Measurements from ENCODE around the gene HLA-DMB. TPM values are rescaled to one million over a fixed set of nuclear protein-coding genes. Genes with fewer than 3 reads are reported as not detected.
A peak's percentile ranks its signal among the peaks of the same experiment; 100 is the strongest.

Gene HLA-DMB
- total RNA-seq, 1 donor from 2014 or later, result 1.1 TPM

DNA sequence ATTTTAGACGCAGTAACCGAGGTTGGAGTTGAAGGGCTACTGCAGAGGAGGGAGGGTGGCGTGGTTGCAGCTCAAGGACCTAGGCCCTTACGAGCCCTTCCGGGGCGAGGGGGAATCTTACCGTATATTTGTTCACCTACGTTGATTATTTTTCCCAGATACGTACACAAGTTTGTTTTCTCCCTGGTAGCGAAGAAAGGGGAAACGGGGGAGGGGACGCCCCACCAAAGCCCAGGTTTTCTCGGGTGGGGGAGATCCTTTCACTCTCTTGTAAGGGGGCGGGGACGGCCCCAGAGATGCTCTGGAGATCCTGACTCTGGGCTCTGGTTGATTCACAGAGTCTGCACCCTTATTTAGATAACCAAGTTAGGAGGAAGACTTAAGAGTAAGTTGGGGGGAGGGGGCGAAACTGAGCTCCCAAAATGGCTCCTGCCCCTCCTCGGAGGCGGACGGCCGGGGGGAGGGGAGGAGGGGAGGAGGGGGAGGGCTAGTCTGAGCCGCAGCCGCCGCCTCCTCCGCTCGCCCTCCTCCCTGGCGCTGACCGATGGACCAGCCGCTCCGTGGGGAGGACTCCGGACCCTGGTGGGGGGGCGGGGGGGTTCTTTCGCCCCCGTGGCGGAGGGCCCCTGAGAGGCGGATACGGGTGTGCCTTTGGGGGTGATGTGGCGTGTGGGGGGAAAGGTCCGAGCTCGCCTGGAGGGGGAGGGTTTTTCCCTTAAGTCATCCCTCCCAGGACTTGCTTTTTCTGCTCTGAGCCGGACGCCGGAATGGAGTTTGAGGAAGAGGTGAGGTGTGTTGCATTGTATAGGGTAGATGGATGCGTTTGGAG, 29.8 kb upstream of the HLA-DMB start:
- peaks cover 27% of the 10 kb centered on the region for H3K4me1 Mint-ChIP-seq (ENCODE audit: low read depth)
- peak; percentile 67 for DNase-seq (ENCODE audit: low spot score, unreplicated experiment)
- no peaks in the 10 kb centered on the region for H3K9me3 Mint-ChIP-seq (ENCODE audit: low read depth)
- TF ChIP-seq, protein P1, sequence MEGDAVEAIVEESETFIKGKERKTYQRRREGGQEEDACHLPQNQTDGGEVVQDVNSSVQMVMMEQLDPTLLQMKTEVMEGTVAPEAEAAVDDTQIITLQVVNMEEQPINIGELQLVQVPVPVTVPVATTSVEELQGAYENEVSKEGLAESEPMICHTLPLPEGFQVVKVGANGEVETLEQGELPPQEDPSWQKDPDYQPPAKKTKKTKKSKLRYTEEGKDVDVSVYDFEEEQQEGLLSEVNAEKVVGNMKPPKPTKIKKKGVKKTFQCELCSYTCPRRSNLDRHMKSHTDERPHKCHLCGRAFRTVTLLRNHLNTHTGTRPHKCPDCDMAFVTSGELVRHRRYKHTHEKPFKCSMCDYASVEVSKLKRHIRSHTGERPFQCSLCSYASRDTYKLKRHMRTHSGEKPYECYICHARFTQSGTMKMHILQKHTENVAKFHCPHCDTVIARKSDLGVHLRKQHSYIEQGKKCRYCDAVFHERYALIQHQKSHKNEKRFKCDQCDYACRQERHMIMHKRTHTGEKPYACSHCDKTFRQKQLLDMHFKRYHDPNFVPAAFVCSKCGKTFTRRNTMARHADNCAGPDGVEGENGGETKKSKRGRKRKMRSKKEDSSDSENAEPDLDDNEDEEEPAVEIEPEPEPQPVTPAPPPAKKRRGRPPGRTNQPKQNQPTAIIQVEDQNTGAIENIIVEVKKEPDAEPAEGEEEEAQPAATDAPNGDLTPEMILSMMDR (IDR thresholded peaks at IDR 0.05; ENCODE audit: unreplicated experiment), result no peak
- peaks cover 34% of the 10 kb centered on the region for H3K36me3 Mint-ChIP-seq (ENCODE audit: insufficient read depth)
- H3K27ac Mint-ChIP-seq, result peak overlapping the region; percentile 100
- peak overlapping the region; percentile 92 for H3K4me3 Mint-ChIP-seq (ENCODE audit: low read depth)
- no peaks in the 10 kb centered on the region for H3K27me3 Mint-ChIP-seq

DNA sequence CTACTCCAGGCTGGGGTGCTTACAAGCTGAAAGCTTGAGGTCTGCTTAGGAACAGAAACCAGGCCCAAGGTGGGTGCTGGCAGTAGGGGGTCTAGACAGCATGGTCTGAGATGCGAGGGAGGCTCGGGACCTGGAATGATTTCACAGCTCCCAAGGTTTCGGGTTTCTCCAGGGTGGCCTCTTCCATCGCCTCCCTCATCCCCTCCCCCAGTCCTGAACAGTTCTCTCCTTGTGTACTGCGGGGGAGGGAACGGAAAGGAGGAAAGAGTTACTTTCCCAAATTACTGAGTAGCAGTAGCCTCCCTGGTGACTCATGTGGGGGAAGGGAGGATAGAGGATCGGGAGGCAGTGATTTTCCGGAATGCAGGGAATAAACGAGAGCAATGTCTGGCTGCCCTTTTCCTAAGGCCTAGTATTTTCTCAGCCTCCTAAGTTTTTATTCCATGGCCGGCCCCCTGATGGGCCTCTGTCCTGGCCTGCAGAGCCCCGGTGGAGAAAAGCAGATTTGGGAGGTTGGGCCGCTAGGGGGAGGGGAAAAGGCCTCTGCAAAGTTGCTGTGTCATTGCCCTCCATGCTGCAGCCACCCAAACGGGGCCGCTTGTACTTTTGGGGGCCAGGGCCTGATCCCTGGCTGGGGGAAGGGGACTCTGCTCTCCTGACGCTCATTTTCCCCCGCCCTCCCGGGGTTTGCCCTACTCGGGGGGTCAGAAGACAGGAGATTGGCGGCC, 29.0 kb upstream of the HLA-DMB start:
- Mint-ChIP-seq H3K9me3 (ENCODE audit: low read depth) (no peaks in the 10 kb centered on the region), H3K27me3 (no peaks in the 10 kb centered on the region), H3K36me3 (ENCODE audit: insufficient read depth) (peaks cover 27% of the 10 kb centered on the region), H3K4me1 (ENCODE audit: low read depth) (peaks cover 23% of the 10 kb centered on the region), H3K27ac (peak overlapping the region; percentile 100), H3K4me3 (ENCODE audit: low read depth) (peak overlapping the region; percentile 92)
- peak; percentile 68 for DNase-seq (ENCODE audit: low spot score, unreplicated experiment)
- TF ChIP-seq, protein P1 (IDR thresholded peaks at IDR 0.05; ENCODE audit: unreplicated experiment), result peak; percentile 37

DNA sequence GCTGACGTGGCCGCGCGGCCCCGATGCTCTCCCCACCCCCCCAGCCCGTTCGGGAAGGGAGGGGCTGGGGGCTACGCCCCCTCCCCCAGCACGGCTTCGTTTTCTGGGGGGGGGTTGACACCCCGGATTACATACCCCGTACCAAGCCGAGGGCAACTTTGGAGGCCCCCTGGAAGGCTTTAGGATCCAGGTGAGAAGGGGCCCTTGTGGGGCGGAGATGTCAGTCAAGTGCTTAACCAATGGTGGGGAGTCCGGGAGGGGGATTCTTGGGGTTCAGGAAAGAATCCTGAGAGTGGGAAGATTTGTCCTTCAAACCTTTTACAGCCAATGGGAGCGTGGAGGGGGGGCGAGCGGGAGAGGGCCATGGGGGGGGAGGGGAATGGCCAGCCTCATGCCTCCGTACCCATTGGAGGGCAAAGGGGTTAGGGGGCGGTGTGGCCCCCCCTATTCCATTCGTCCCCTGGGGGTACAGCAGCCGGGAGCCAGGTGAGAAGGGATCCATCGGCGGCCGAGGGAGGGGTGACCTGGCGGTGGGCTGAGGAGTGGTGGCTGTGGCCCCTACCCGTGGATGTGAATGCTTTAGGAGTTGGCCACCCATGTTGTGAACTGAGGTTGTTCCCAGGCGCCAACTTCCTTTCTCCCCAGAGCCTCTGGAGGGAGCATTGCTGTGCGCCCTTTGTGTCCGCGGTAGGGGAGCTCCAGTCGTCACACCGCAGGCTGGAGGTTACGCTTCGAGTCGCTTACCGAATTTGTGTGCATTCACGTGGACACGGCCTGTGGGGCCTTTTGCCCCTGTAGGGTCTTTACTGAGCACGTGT, 28.2 kb upstream of the HLA-DMB start:
- peak overlapping the region; percentile 92 for H3K4me3 Mint-ChIP-seq (ENCODE audit: low read depth)
- TF ChIP-seq, protein P1 (IDR thresholded peaks at IDR 0.05; ENCODE audit: unreplicated experiment), result peak; percentile 29
- peaks cover 16% of the 10 kb centered on the region for H3K4me1 Mint-ChIP-seq (ENCODE audit: low read depth)
- peak; percentile 51 for DNase-seq (ENCODE audit: low spot score, unreplicated experiment)
- peaks cover 23% of the 10 kb centered on the region for H3K36me3 Mint-ChIP-seq (ENCODE audit: insufficient read depth)
- no peaks in the 10 kb centered on the region for H3K9me3 Mint-ChIP-seq (ENCODE audit: low read depth)
- H3K27me3 Mint-ChIP-seq, result no peaks in the 10 kb centered on the region
- H3K27ac Mint-ChIP-seq, result peak overlapping the region; percentile 100

DNA sequence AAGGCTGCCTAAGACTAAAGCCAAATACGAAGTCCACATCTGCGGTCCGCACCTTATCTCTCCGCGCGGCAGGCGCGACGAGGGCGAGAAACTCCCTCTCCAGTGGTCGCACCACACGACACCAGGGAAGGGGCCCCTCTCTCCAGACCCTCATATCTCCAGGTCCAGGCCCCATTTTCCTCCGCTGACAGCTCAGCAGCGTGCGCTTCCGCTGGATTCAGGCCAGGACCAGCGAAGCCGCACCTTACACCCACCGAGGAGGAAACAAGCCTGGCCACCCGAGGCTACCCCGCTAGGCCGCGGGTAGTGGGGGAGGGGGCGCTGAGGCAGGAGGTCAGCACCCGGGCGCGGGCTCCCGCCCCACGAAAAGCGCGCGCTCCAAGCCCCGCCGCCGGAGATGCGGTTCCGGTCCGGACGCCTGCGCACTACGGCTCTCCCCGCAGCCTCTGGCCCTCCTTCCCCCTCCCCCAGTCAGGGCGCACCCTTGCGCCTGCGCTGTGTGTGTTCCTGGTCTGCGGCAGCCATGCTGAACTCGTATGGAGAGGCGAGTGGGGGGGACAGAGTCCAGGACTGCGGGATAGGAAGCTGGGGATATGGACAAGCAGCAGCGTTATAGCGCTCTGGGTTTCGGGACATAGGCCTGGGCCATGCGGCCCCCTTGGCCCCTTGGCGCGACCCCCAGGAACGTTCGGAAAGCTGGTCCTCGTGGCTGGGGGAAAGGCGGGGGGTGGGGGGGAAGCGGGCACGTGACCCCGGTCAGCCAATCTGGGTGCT, 27.5 kb upstream of the HLA-DMB start, which contains the start of gene BRD2:
TSS of gene BRD2 (plus strand) at position 502 of the 774 bp plus-strand sequence. CDS start 4,305 bp downstream, outside the sequence.
- H3K4me3 Mint-ChIP-seq (ENCODE audit: low read depth), result peak within 1 kb of the TSS; percentile 92
- H3K27ac Mint-ChIP-seq, result peak within 1 kb of the TSS; percentile 100
- no peaks in the 10 kb centered on the region for H3K27me3 Mint-ChIP-seq
- no peaks in the 10 kb centered on the region for H3K9me3 Mint-ChIP-seq (ENCODE audit: low read depth)
- H3K4me1 Mint-ChIP-seq (ENCODE audit: low read depth), result peaks cover 14% of the 10 kb centered on the region
- TF ChIP-seq, protein P1 (IDR thresholded peaks at IDR 0.05; ENCODE audit: unreplicated experiment), result no peak
- DNase-seq (ENCODE audit: low spot score, unreplicated experiment), result peak; percentile 94
- H3K36me3 Mint-ChIP-seq (ENCODE audit: insufficient read depth), result peaks cover 15% of the 10 kb centered on the region
